Activated CD4-positive, alpha-beta T cell treated with anti-CD3 and anti-CD28 coated beads, Interleukin-2, Interleukin-4, amounts not matched to agents 100 ng/mL and 50 ng/mL, durations not matched to agents 16 hours and 8 hours (primary cell): ENCODE data around the gene RASA3.
"Not testable (repeated sequence)": the region's sequence is repeated elsewhere in the genome, so short reads cannot be mapped to it uniquely, and the experiment has no call there.

Experiments
- DNase-seq: peaks from one replicate; pipeline ENCODE4 v3.0.0-alpha.2; 2020; ENCODE audit warnings: low spot score

Gene RASA3, protein sequence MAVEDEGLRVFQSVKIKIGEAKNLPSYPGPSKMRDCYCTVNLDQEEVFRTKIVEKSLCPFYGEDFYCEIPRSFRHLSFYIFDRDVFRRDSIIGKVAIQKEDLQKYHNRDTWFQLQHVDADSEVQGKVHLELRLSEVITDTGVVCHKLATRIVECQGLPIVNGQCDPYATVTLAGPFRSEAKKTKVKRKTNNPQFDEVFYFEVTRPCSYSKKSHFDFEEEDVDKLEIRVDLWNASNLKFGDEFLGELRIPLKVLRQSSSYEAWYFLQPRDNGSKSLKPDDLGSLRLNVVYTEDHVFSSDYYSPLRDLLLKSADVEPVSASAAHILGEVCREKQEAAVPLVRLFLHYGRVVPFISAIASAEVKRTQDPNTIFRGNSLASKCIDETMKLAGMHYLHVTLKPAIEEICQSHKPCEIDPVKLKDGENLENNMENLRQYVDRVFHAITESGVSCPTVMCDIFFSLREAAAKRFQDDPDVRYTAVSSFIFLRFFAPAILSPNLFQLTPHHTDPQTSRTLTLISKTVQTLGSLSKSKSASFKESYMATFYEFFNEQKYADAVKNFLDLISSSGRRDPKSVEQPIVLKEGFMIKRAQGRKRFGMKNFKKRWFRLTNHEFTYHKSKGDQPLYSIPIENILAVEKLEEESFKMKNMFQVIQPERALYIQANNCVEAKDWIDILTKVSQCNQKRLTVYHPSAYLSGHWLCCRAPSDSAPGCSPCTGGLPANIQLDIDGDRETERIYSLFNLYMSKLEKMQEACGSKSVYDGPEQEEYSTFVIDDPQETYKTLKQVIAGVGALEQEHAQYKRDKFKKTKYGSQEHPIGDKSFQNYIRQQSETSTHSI

DNA sequence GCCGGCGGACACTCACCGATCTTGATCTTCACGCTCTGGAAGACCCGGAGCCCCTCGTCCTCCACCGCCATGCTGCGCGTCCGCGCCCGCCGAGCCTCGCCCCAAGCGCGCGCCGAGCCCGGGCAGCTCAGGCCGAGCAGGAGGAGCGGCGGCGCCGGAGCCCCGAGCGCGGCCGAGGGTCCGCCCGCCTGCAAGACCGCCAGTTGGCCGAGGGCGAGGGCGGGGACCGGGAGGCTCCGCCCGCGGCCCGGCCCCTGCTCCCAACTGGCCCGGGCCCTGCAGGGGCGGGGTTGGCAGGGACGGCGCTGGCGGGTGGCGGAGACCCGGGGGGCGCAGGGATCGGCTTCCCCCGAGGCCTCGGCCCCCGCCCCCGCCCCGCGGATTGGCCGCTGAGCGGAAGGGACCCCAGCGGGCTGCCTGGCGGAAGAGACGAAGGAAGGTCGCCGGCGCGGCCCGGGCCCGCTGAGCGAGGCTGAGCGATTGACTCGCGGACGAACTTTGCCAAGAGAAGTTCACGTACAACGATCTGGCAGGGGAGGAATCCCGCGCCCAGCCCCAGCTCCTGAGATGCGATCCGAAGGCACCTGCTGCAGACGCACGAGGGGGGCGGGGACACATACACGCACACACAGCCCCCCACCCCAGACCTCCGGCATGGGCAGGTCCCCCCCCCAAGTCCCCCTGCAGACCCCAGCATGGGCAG, at the start of gene RASA3:
TSS of gene RASA3 (minus strand) at position 205 of the 703 bp plus-strand sequence. CDS start at position 71, 134 bp downstream.
- DNase-seq = peak; percentile 51

DNA sequence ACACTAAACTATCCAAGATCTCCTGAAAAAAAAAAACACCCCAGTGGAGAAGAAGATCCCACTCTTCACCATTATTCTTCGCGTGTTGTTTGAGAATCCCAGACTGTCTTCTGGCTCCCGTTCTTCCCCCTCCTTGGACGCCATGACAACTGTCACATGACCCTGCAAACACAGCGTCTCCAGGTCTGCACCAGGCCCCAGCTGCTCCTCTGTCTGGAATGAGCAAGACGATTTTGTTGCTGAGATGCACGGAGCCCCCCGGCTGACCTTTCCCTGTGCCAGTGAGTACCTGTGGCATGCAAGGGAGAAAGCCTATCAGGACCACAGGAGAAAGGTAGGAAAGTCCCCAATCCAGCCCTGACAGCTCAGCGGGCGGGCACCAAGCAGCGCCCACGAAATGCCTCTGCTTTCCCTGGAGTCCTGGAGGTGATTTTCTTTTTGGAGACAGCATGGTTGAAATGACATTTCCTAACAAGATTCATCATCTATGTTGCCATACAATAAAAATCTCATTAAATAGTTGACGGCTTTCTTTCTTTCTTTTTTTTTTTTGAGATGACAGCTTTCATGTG, 46.8 kb upstream of the RASA3 start, which contains the start of gene CFAP97D2:
TSS of gene CFAP97D2 (plus strand) at position 171 of the 572 bp plus-strand sequence. CDS start at position 245, 74 bp downstream.
- DNase-seq = no peak

DNA sequence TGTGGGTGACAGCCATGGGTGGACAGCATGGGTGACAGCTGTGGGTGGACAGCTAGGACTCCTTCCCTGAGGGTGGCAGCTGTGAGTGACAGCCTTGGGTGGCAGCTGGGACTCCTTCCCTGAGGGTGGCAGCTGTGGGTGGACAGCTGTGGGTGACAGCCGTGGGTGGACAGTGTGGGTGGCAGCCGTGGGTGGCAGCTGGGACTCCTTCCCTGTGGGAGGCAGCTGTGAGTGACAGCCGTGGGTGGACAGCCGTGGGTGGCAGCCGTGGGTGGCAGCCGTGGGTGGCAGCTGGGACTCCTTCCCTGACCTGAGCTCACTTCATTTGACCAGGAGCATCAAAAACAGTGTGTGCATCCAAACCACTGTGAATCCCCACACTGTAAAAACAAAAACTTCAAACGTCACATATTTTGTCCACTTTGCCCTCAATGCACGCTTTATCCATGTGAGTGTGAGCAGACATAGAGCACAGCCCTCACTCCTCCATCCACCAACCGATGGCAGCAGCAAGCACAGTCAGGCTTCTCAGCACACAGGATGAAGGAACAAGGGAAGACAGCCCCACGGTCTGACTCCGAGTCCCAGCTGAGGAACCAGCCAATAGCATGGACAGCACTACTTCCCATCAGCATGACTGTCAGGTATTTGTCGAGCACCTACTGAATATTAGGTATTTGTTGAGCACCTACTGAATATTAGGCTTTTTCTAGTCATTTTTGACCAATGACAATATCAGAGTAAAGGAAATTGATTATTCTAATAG, 45.0 kb upstream of the RASA3 start:
- DNase-seq = no peak

DNA sequence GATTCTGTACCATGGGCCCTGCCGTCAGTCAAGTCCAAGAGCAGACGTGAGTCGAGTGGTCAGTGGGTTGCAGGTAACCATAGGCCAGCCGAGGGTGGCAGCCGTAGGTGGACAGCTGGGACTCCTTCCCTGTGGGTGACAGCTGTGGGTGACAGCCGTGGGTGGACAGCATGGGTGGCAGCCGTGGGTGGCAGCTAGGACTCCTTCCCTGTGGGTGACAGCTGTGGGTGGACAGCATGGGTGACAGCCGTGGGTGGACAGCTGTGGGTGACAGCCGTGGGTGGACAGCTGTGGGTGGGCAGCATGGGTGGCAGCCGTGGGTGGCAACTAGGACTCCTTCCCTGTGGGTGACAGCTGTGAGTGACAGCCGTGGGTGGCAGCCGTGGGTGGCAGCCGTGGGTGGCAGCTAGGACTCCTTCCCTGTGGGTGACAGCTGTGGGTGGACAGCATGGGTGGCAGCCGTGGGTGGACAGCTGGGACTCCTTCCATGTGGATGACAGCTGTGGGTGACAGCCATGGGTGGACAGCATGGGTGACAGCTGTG, 44.0 kb upstream of the RASA3 start:
- DNase-seq = not testable (repeated sequence)

DNA sequence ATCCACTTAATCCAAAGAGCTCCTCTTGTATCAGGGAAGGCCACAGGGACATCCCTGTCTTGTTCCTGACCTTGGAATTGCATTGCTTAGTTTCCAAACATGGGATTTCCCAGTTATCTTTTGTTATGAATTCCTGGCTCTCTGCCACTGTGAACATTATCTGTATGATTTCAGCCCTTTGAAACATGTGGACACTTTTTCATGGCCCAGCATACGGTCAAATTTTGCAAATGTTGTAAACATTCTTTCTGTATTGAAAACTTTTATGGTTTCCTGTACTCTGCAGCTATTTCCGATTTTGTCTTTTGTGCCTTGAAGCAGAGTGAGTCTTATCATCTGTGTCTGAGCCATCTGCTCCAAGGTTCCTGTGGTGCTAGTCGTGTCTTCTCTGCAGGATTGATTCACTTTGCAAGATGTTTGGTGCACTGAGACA, 42.1 kb upstream of the RASA3 start:
- DNase-seq = no peak

DNA sequence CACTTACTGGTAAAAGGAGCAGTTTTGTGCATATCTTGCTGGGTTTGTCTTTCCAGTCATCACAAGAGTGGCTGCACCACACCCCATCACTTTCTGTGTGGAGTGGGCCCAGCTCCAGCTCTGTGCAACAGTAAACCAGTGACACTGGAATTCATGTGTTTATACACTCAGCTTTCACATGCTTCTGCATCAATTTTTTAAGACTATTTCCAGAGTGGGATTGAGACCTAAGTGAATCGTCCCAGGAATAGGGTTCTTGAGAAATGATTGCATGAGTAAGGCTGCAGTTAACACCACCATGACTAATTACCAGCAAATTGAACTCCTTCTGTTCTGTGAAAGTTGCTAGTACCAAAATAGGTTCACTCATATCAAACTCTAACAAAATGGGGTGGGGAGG, 41.3 kb upstream of the RASA3 start:
- no peak for DNase-seq

DNA sequence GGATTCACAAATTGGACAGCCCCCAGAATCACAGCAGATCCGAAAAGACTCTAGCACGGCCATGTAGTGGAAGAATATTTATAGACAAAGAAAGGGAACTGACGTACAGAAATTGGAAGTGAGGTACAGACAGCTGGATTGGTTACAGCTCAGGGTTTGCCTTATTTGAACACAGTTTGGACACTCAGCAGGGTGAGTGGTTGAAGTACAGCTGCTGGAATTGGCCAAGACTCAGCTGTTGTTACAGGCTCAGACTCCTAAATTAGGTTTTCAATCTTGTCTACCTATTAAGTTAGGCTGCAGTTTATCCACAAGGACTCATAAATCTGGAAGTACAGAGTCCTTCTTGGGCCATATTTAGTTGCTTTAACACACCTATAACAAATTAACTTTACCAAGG, 40.8 kb upstream of the RASA3 start:
- no peak for DNase-seq

DNA sequence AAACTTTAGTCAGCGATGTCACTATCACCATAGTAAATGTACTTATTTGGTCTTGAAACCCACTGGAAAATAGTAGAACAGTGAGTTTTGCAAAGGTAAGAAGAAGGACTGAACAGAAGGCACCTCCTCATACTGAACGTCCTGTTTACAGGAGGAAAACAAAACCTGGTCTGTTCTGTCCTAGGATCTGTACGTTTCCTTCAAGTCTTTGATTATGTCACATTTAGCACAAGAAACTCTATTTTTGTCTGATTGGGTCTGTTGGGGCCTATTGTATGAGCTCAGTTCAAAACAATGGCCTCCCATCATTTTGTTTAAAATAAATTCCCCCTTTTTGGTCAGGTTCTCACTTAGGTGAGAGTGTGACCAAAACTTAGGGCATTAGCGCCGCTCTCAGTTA, 35.5 kb upstream of the RASA3 start:
- DNase-seq = no peak

DNA sequence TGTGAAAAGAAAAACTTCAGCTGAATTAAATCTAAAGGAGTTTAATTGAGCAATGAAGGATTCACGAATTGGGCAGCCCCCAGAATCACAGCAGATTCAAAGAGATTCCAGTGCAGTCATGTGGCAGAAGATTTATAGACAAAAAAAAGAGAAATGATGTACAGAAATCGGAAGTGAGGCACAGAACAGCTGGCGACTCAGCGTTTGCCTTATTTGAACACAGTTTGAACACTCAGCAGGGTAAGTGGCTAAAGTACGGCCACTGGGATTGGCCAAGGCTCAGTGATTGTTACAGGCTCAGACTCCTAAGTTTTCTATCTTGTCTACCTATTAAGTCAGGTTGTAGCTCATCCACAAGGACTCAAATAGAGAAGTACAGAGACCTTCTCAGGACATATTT, 35.0 kb upstream of the RASA3 start:
- DNase-seq = no peak

DNA sequence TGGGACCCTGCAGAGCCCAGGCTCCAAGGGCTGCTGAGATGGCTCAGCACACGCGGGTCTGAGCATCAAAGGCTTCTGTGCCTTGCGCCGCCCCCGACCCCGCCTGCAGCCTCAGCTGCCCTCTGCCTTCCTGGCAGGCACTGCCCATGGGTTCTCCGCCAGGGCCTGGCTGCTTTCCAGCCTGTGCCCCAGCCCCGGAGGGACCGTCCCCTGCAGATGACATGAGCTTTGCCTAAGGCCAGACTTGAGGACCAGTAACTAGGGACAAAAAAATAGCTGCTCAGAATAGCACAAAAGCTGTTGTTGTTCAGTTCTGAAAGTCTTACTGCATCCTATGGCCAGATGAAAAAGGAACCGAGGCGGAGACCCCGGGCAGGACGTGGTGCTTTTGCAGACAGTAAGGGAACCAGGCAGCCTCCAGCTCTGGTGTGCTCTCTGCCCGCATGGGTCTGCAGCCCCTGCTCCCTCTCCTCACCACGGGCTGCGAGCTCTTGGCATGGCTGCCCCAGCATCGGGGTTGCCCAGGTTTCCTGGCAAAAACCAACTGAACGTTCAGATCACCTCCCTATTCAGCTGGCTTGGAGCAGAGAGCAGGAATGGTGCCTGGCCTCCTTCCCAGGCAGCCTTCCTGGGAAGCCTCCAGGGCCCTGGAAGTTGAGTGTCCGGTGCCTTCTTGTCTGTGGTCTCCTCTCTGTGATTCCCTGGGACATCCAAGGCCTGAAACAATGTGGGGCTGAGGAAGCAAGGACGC, 34.1 kb upstream of the RASA3 start:
- DNase-seq = no peak

DNA sequence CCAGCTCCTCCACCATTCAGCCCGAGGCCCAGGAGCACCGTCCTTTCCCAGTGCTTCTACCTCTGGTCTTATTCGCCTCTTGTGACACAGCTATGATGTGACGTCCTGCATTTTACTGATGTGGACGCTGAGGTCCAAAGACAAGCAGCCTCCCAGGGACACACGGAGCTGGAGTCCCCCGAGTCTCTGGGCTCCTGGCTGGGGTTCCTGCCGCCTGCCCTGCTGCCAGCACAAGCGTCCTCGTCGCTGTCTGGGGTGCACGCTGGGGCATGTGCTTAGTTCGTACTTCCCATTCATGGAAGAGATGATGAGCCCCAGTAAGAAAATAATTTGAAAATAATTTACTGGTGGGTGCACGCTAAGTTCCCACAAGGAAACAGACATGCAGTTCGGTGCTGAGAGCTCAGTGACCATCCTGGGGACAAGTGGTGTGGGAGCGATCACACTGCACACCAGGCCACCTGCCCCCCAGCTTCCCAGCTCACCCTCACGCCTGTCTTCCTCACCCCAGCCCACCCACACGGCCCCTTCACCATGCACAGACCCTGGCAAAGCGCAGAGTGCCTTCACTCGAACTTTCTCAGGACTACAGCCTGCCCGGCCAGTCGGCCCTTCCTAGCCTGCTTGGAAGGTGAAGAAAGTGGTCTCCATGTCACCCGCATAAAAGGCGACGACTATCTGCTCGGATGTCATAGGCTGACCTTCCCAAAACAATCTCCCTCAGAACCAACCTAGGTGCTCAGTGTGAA, 32.4 kb upstream of the RASA3 start:
- no peak for DNase-seq

DNA sequence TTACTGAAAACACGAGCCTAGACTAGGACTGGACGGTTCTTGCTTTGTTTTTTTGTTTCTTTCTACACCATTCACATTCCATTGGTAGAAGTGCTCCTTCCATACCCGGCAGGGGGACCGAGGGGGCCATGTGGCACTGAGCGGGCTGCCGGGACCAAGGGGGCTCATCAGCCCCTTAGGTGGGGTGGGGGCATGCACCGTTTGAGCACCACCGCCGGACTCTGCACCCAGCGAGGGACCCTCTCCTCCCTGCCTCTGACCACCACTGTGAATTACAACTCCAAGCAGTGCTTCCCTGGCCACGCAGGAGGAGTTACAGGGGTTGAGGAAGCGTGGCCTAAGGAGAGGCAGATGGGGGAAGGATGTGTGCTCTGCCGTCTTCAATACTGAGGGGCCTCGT, 31.6 kb upstream of the RASA3 start:
- DNase-seq = no peak

DNA sequence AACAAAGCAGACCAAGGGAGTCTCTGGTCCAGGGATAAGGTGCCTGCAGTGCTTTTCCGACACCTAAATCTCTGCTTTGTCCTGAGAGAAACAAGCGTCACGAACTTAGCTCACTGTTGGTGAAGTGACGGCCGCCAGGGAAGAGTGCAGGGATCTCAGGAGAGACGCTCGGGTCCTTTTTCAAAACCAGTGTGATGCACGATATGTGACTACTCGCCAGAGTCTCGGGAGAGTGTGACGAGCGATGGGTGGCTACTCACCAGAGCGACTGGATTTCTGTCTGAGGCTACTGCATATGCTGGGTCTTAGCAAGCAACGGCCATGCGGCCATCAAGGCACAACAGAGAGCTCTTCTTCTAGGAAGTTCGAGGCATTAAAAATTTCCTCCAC, 30.1 kb upstream of the RASA3 start:
- DNase-seq = no peak

DNA sequence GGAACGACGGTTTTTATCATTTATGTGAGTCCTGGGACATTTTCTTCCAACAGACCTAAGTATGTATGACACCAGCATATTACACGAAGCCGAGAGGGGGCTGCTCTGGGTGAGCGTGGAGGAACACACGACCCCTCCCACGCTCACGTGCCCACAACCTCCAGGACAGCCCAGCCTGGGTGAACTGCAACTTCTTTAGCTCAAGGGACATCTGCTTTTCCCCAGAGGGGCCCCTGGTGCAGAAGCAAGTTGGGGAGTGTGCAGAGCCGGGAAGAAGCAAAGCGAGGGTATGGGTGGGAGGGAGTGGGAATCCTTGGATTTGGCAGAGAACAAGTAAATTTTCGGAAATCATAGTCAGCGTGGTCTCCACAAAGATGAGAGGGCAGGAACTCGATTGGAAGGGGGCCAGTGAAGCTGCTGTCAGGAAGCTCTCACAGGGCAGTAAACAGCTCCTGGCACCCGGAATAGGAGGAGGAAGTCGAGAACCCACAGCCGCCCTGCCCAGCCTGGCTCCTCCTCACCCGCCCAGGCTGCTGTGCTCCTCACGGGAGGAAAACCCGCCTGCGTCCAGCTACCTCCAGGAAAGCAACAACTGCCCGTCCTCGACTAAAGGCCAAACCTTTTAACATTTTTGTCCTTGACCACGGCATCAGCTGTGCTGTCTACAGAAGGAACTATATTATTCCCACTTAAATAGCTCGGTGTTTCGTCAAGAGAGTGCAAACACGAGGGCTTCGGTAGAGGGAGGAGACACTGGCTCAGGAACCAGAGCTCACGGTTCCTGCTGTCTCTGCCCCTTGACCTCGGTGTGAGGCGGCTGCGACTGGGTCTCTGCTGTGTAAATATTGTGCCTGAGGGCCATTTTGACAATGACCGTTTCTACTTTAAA, 29.5 kb upstream of the RASA3 start:
- no peak for DNase-seq

DNA sequence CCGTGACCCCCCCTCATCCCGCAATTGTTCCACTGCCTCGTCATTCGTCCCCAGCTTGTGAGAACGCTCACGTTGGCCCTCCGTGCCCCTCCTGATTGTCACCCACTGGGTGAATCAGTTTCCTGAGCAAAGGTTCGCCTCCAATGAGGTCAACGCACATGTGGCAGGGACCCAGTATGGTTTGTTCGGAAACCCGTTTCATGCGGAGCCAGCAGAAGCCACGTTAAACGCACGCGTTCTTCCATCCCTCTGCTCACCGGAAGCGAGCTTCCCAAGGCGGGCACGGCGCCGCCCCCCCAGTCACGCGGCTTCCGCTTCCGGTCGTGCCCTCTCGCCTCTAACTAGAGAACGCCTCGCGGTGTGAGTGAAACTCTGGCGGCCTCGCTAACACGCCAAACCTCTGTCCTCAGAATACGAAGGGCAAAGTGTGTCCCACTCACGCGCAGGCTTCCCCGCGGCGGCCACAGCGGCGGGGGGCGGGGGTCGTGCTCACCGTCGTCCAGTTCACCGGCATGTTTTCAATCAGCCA, 28.7 kb upstream of the RASA3 start:
- no peak for DNase-seq

DNA sequence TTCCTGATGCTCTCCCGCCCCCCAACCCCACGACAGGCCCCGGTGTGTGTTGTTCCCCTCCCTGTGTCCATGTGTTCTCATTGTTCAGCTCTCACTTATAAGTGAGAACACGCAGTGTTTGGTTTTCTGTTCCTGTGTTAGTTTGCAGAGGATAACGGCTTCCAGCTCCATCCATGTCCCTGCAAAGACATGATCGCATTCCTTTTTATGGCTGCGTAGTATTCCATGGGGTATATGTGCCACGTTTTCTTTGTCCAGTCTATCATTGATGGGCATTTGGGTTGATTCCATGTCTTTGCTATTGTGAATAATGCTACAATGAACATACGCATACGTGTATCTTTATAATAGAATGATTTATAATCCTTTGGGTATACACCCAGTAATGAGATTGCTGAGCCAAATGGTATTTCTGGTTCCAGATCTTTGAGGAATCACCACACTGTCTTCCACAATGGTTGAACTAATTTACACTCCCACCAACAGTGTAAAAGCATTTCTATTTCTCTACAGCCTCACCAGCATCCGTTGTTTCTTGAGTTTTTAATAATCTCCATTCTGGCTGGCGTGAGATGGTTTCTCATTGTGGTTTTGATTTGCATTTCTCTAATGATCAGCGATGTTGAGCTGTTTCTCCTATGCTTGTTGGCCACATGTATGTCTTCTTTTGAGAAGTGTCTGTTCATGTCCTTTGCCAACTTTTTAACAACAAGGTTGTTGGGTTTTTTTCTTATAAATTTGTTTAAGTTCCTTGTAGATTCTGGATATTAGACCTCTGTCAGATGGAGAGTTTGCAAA, 26.6 kb upstream of the RASA3 start:
- DNase-seq = not testable (repeated sequence)

DNA sequence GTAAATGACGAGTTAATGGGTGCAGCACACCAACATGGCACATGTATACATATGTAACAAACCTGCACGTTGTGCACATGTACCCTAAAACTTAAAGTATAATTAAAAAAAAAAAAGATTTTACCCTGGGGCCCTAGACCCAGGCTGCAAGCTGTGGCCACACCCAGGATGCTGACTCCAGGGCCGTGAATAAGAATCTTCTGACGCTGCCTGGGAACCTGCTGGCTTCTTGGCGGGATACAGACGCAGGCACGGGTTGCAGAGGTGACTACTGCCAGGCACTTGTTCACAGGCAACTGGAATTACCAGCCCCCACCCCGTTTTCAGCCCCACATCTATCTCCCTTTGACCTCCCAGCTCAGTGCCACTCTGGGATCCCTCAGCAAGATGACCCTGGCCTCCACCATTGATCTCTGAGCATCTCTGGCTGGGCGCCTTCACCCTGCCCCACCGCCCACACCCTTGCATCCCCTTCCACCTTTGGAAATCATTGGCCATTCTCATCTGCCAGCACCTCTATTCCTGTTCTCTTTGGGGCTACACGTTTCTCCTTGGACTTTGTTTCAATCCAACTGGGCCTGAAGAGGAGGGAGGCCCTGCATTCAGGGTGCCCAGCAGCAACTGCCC, 25.6 kb upstream of the RASA3 start:
- no peak for DNase-seq
